Keratinocyte (primary cell): ENCODE measurements around the gene BMP7. TPM values are rescaled to one million over a fixed set of nuclear protein-coding genes. Genes with fewer than 3 reads are reported as not detected.

Source experiments
- DNase-seq: peaks from one replicate; pipeline ENCODE4 v3.0.0-alpha.2; 2011; ENCODE audit warnings: low read depth, missing footprints, low spot score
- FAIRE-seq: peaks from 2 replicates; lab custom pipeline; 2011; peaks lifted over from hg19 to GRCh38; lab: Jason Lieb, UNC
- H2AFZ ChIP-seq: 2 replicates; pipeline ENCODE4 v1.6.0; 2012; ENCODE audit warnings: low read length, control low read depth, inconsistent platforms; ENCODE audit not compliant: control insufficient read depth
- H3K27ac ChIP-seq: 2 replicates; pipeline ENCODE4 v1.5.1; 2011; ENCODE audit warnings: low read length; ENCODE audit not compliant: control insufficient read depth, insufficient read depth
- H3K27me3 ChIP-seq: 3 replicates; pipeline ENCODE4 v1.6.0; 2011; ENCODE audit warnings: low read length; ENCODE audit not compliant: control insufficient read depth, insufficient read depth; ENCODE audit errors: extremely low read depth
- H3K36me3 ChIP-seq, 2 experiments: 2 replicates in 1 of 2; 3 replicates in 1 of 2; pipeline ENCODE4 v1.5.1; 2011; ENCODE audit warnings: low read length in 2 of 2, mild to moderate bottlenecking in 1 of 2; ENCODE audit not compliant: control insufficient read depth in 2 of 2, insufficient read depth in 2 of 2; ENCODE audit errors: extremely low read depth in 1 of 2
- H3K4me1 ChIP-seq: 3 replicates; pipeline ENCODE4 v1.5.1; 2011; ENCODE audit warnings: low read length; ENCODE audit not compliant: control insufficient read depth, insufficient read depth; ENCODE audit errors: extremely low read depth
- H3K4me2 ChIP-seq: 3 replicates; pipeline ENCODE4 v1.6.0; 2011; ENCODE audit warnings: low read depth, low read length; ENCODE audit not compliant: control insufficient read depth, insufficient read depth; ENCODE audit errors: extremely low read depth
- H3K4me3 ChIP-seq, 3 experiments: fragments of 200-600 bp in 1 of 3; sonication (generic) in 1 of 3; 2 replicates in 2 of 3; 3 replicates in 1 of 3; pipeline ENCODE4 v1.5.1; 2011 to 2016; ENCODE audit warnings: low read length in 3 of 3, mild to moderate bottlenecking in 3 of 3, control low read depth in 2 of 3, inconsistent platforms in 1 of 3, low read depth in 1 of 3, mixed read lengths in 1 of 3, mixed run types in 1 of 3, moderate library complexity in 1 of 3; ENCODE audit not compliant: control insufficient read depth in 2 of 3, insufficient read depth in 2 of 3; ENCODE audit errors: extremely low read depth in 1 of 3
- H3K79me2 ChIP-seq: 2 replicates; pipeline ENCODE4 v1.6.0; 2012; ENCODE audit warnings: low read length; ENCODE audit not compliant: control insufficient read depth, insufficient read depth
- H3K9ac ChIP-seq: 3 replicates; pipeline ENCODE4 v1.6.0; 2011; ENCODE audit warnings: low read length; ENCODE audit not compliant: control insufficient read depth, insufficient read depth; ENCODE audit errors: extremely low read depth
- H3K9me1 ChIP-seq: 3 replicates; pipeline ENCODE4 v1.6.0; 2011; ENCODE audit warnings: low read length; ENCODE audit not compliant: control insufficient read depth, insufficient read depth; ENCODE audit errors: extremely low read depth
- H3K9me3 ChIP-seq: 2 replicates; pipeline ENCODE4 v1.5.1; 2012; ENCODE audit warnings: low read depth, low read length; ENCODE audit not compliant: control insufficient read depth
- H4K20me1 ChIP-seq: 3 replicates; pipeline ENCODE4 v1.6.0; 2011; ENCODE audit warnings: low read length; ENCODE audit not compliant: control insufficient read depth, insufficient read depth; ENCODE audit errors: extremely low read depth
- CTCF ChIP-seq, 3 experiments: IDR thresholded peaks in 1 of 3; conservative IDR thresholded peaks in 1 of 3; optimal IDR thresholded peaks in 1 of 3; 2 replicates in 2 of 3; 3 replicates in 1 of 3; pipeline versions ENCODE3 to v1.5.1; 2011; ENCODE audit warnings: low read length in 3 of 3, mild to moderate bottlenecking in 3 of 3, moderate library complexity in 2 of 3, control low read depth in 1 of 3, inconsistent platforms in 1 of 3; ENCODE audit not compliant: insufficient read depth in 2 of 3; ENCODE audit errors: extremely low read depth in 1 of 3
- EZH2 ChIP-seq: IDR thresholded peaks from one replicate; pipeline ENCODE4 v1.6.1; 2012; ENCODE audit warnings: inconsistent platforms, mild to moderate bottlenecking, low read length, moderate library complexity
- dilution Hi-C: fragments of 300-500 bp; cut with MboI; formaldehyde crosslinking; loops from one replicate; pipeline ENCODE4 v1.7.0; 2020; ENCODE audit warnings: low sequenced_read_pairs; ENCODE audit not compliant: extremely low pct_ligation_motif_present
- polyA plus RNA-seq, 5 experiments: library from polyadenylated mRNA; depleted of rRNA in 3 of 5; stranded (reverse) in 3 of 5; stranded (forward) in 1 of 5; unstranded in 1 of 5; fragments of >200 nt; gene quantifications; 1 replicate in 1 of 5; 2 replicates in 3 of 5; 3 replicates in 1 of 5; pipeline versions ENCODE4 v1.2.1 to v1.2.3, GENCODE V29; 2011 to 2012; ENCODE audit warnings: missing spikeins in 2 of 5, low read depth in 1 of 5, low replicate concordance in 1 of 5

The BMP7 gene
- polyA plus RNA-seq, 1 donor (not counting 4 experiments of a cell fraction or from before 2014, with no cell fraction given), result 0.29 TPM

GRCh38 chr20:57202309-57202708, 64.1 kb downstream of the BMP7 start:
- H3K9ac ChIP-seq, result no peak overlapping the region
- no peak overlapping the region for H2AFZ ChIP-seq
- no peaks in the 10 kb centered on the region for H4K20me1 ChIP-seq
- TF ChIP-seq CTCF (optimal IDR thresholded peaks at IDR 0.05 in 1 of 3, IDR thresholded peaks at IDR 0.05 in 1 of 3, conservative IDR thresholded peaks at IDR 0.05 in 1 of 3; ENCODE audit: extremely low read depth in 1 of 3, insufficient read depth in 2 of 3, low read length in 3 of 3), result no peak
- TF ChIP-seq EZH2, result no peak
- dilution Hi-C loops, result no loop called here
- FAIRE-seq, result no peak
- H3K9me3 ChIP-seq, result peaks cover 4% of the 10 kb centered on the region
- H3K36me3 ChIP-seq, result no peaks in the 10 kb centered on the region
- H3K27me3 ChIP-seq, result peaks cover 34% of the 10 kb centered on the region
- no peak for DNase-seq
- H3K27ac ChIP-seq, result no peak overlapping the region
- no peak overlapping the region for H3K4me3 ChIP-seq
- no peaks in the 10 kb centered on the region for H3K9me1 ChIP-seq
- H3K79me2 ChIP-seq, result no peaks in the 10 kb centered on the region
- peaks cover 14% of the 10 kb centered on the region for H3K4me1 ChIP-seq
- no peak overlapping the region for H3K4me2 ChIP-seq

GRCh38 chr20:57200882-57201695, 65.4 kb downstream of the BMP7 start:
- no peak overlapping the region for H3K27ac ChIP-seq
- H3K79me2 ChIP-seq, result no peaks in the 10 kb centered on the region
- H4K20me1 ChIP-seq, result no peaks in the 10 kb centered on the region
- peaks cover 12% of the 10 kb centered on the region for H3K4me1 ChIP-seq
- no peaks in the 10 kb centered on the region for H3K36me3 ChIP-seq
- H3K4me2 ChIP-seq, result no peak overlapping the region
- H3K9me1 ChIP-seq, result no peaks in the 10 kb centered on the region
- FAIRE-seq (no peak), DNase-seq (no peak)
- H3K9me3 ChIP-seq, result no peaks in the 10 kb centered on the region
- H2AFZ ChIP-seq, result no peak overlapping the region
- TF ChIP-seq CTCF (optimal IDR thresholded peaks at IDR 0.05 in 1 of 3, IDR thresholded peaks at IDR 0.05 in 1 of 3, conservative IDR thresholded peaks at IDR 0.05 in 1 of 3; ENCODE audit: extremely low read depth in 1 of 3, insufficient read depth in 2 of 3, low read length in 3 of 3), result no peak
- H3K4me3 ChIP-seq, result no peak overlapping the region
- dilution Hi-C loops, result no loop called here
- peaks cover 32% of the 10 kb centered on the region for H3K27me3 ChIP-seq
- H3K9ac ChIP-seq, result no peak overlapping the region
